ENCODE results near the gene C1QTNF6. TPM values are rescaled to one million over a fixed set of nuclear protein-coding genes. Genes with fewer than 3 reads are reported as not detected.
A peak's percentile ranks its signal among the peaks of the same experiment; 100 is the strongest.

The C1QTNF6 gene
- total and polyA plus RNA-seq, 10 of the 15 experiments (the other 5 are each of a cell fraction or from before 2014, with no cell fraction given), result 0.16 to 4.1 (median 1.3) TPM

DNA sequence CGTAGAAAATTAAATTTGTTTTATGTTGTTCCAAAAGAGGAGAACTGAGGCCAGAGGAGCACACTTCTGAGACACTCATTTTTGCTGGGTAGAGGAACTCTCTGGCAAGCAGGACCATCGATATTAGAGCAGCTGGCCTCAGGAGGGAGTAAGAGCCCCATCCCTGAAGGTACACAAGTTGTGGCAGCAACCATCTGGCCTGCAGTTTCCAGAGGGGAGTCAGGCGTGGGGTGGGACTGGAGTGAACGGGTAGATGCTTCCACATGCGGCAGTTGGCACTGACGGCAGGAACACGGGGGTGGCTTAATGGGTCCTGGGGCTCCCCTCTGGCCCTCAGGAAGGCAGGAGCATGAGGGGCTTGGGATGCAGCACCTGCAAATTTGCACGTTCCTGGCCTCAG is 37.4 kb upstream of the C1QTNF6 start:
- ATAC-seq (no peak), DNase-seq (ENCODE audit: low read depth, low spot score) (no peak), FAIRE-seq (no peak)
- H3K9ac ChIP-seq (ENCODE audit: control insufficient read depth, insufficient read depth, low read length), result no peak overlapping the region
- H3K79me2 ChIP-seq (ENCODE audit: control insufficient read depth, insufficient read depth, low read length), result peaks cover 36% of the 10 kb centered on the region
- no peak overlapping the region for H2AFZ ChIP-seq (ENCODE audit: control insufficient read depth, low read depth, low read length)
- H3K4me2 ChIP-seq (ENCODE audit: control insufficient read depth, insufficient read depth), result no peak overlapping the region
- peaks cover 70% of the 10 kb centered on the region for H3K4me1 ChIP-seq (ENCODE audit: control insufficient read depth, insufficient read depth, low read length)
- in situ Hi-C loops (cut with MboI) (no loop called here), intact Hi-C loops (cut with micrococcal nuclease; ENCODE audit: unreplicated experiment) (loop anchor here (2.0 kb wide), 2 partner anchors 19 to 35 kb away; partner anchors contain the start of gene RAC2)
- H3K4me3 ChIP-seq, result no peak overlapping the region
- H3K9me3 ChIP-seq (replicated peaks; ENCODE audit: control insufficient read depth, insufficient read depth, low read length), result peaks cover 4% of the 10 kb centered on the region; the same call in 2 of the 3 replicates
- H4K20me1 ChIP-seq (ENCODE audit: control insufficient read depth, insufficient read depth), result no peaks in the 10 kb centered on the region
- CTCF ChIA-PET, result interaction anchor here (1.1 to 4.9 kb wide), 8 partner anchors 9 to 84 kb away, joined by 4 to 66 read pairs (median 5); no protein-coding TSS in a partner anchor
- H3K27me3 ChIP-seq (replicated peaks in 1 of 2; ENCODE audit: control insufficient read depth in 2 of 2, insufficient read depth in 2 of 2, low read length in 1 of 2), result no peaks in the 10 kb centered on the region
- H3K27ac ChIP-seq (ENCODE audit: control insufficient read depth, insufficient read depth), result peak overlapping the region; percentile 80; the same call in 1 of the 2 replicates
- H3K36me3 ChIP-seq (ENCODE audit: control insufficient read depth in 2 of 2, insufficient read depth in 2 of 2, low read length in 1 of 2), result peaks cover 24 to 41% of the 10 kb centered on the region in 2 experiments
- 66% methylated on average over 7 of the region's 8 CpGs for WGBS (ENCODE audit: insufficient coverage, insufficient replicate concordance, low lambda C conversion rate, missing lambda C conversion rate)
- BruUV-seq (replicated peaks), result TSS peak; percentile 91
- RAD21 ChIA-PET (ENCODE audit: unreplicated experiment), result interaction anchor here (1.0 to 11.8 kb wide), 5 partner anchors 16 to 89 kb away, joined by 3 to 196 read pairs (median 7); partner anchors contain the start of gene RAC2
- POLR2A ChIA-PET, result interaction anchor here (0.7 to 11.6 kb wide), 4 partner anchors 10 to 42 kb away, joined by 3 to 246 read pairs (median 3); partner anchors contain the start of gene RAC2
- SMC1A ChIA-PET (ENCODE audit: uncharacterized antibody, unreplicated experiment), result interaction anchor here (0.9 to 5.8 kb wide), 5 partner anchors 10 to 35 kb away, joined by 3 to 87 read pairs (median 12); partner anchors contain the start of gene RAC2
- TF ChIP-seq, protein P1, sequence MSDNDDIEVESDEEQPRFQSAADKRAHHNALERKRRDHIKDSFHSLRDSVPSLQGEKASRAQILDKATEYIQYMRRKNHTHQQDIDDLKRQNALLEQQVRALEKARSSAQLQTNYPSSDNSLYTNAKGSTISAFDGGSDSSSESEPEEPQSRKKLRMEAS (IDR thresholded peaks at IDR 0.05; ENCODE audit: low read depth, low read length), result no peak
- TF ChIP-seq POLR2AphosphoS5 (IDR thresholded peaks at IDR 0.05; ENCODE audit: low read length) (no peak), SMAD1 (IDR thresholded peaks at IDR 0.05; ENCODE audit: low read depth, partially characterized antibody) (no peak), RAD21 (IDR thresholded peaks at IDR 0.05; ENCODE audit: insufficient read depth, low read depth, low read length) (peak; percentile 61), BACH1 (IDR thresholded peaks at IDR 0.05; ENCODE audit: borderline replicate concordance) (no peak), SRF (IDR thresholded peaks at IDR 0.05; ENCODE audit: low read depth in 2 of 2, low read length in 2 of 2) (no peak), NR2C1 (IDR thresholded peaks at IDR 0.05) (no peak), NBN (IDR thresholded peaks at IDR 0.05) (no peak), RUNX3 (IDR thresholded peaks at IDR 0.05; ENCODE audit: low read length) (no peak)
- TF ChIP-seq, protein P2, sequence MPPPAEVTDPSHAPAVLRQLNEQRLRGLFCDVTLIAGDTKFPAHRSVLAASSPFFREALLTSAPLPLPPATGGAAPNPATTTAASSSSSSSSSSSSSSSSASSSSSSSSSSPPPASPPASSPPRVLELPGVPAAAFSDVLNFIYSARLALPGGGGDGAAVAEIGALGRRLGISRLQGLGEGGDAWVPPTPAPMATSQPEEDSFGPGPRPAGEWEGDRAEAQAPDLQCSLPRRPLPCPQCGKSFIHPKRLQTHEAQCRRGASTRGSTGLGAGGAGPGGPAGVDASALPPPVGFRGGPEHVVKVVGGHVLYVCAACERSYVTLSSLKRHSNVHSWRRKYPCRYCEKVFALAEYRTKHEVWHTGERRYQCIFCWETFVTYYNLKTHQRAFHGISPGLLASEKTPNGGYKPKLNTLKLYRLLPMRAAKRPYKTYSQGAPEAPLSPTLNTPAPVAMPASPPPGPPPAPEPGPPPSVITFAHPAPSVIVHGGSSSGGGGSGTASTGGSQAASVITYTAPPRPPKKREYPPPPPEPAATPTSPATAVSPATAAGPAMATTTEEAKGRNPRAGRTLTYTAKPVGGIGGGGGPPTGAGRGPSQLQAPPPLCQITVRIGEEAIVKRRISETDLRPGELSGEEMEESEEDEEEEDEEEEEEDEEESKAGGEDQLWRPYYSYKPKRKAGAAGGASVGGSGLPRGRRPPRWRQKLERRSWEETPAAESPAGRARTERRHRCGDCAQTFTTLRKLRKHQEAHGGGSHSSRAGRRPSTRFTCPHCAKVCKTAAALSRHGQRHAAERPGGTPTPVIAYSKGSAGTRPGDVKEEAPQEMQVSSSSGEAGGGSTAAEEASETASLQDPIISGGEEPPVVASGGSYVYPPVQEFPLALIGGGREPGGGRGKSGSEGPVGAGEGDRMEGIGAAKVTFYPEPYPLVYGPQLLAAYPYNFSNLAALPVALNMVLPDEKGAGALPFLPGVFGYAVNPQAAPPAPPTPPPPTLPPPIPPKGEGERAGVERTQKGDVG (CRISPR knock-in tag; IDR thresholded peaks at IDR 0.05), result no peak
- TF ChIP-seq, protein P3, sequence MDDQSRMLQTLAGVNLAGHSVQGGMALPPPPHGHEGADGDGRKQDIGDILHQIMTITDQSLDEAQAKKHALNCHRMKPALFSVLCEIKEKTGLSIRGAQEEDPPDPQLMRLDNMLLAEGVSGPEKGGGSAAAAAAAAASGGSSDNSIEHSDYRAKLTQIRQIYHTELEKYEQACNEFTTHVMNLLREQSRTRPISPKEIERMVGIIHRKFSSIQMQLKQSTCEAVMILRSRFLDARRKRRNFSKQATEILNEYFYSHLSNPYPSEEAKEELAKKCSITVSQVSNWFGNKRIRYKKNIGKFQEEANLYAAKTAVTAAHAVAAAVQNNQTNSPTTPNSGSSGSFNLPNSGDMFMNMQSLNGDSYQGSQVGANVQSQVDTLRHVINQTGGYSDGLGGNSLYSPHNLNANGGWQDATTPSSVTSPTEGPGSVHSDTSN (IDR thresholded peaks at IDR 0.05; ENCODE audit: insufficient replicate concordance, low read depth, low read length), result no peak
- TF ChIP-seq, protein P4, sequence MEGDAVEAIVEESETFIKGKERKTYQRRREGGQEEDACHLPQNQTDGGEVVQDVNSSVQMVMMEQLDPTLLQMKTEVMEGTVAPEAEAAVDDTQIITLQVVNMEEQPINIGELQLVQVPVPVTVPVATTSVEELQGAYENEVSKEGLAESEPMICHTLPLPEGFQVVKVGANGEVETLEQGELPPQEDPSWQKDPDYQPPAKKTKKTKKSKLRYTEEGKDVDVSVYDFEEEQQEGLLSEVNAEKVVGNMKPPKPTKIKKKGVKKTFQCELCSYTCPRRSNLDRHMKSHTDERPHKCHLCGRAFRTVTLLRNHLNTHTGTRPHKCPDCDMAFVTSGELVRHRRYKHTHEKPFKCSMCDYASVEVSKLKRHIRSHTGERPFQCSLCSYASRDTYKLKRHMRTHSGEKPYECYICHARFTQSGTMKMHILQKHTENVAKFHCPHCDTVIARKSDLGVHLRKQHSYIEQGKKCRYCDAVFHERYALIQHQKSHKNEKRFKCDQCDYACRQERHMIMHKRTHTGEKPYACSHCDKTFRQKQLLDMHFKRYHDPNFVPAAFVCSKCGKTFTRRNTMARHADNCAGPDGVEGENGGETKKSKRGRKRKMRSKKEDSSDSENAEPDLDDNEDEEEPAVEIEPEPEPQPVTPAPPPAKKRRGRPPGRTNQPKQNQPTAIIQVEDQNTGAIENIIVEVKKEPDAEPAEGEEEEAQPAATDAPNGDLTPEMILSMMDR (IDR thresholded peaks at IDR 0.05 in 2 of 3, conservative IDR thresholded peaks at IDR 0.05 in 1 of 3; ENCODE audit: control insufficient read depth in 2 of 3, extremely low read depth in 1 of 3, insufficient read depth in 1 of 3, low read depth in 3 of 3, low read length in 3 of 3), result peak; percentile 18 to 48 (median 24); a peak in 4 of 6 replicates

All from GM12878 (cell line).